Activated T-helper 1 cell treated with anti-CD3 and anti-CD28 coated beads, Interleukin-12 subunit alpha, Interleukin-12 subunit beta, Interleukin-2, Interleukin-4 antibody, amounts not matched to agents 30 ng/mL and 10 ng/mL and 1 ng/mL, durations not matched to agents 14 hours and 24 hours and 36 hours (primary cell): ENCODE measurements around the gene THBS3. TPM values are rescaled to one million over a fixed set of nuclear protein-coding genes. Genes with fewer than 3 reads are reported as not detected.

Experiments
- DNase-seq: peaks from one replicate; pipeline ENCODE4 v3.0.0; 2021; ENCODE audit warnings: low spot score
- H3K27ac Mint-ChIP-seq: one replicate; pipeline ENCODE4 v1.8.0; 2021; ENCODE audit warnings: mild to moderate bottlenecking, mixed read lengths
- H3K27me3 Mint-ChIP-seq: one replicate; pipeline ENCODE4 v1.8.0; 2022; ENCODE audit warnings: mild to moderate bottlenecking, moderate library complexity, mixed read lengths; ENCODE audit not compliant: insufficient read depth
- H3K36me3 Mint-ChIP-seq: one replicate; pipeline ENCODE4 v1.8.0; 2021; ENCODE audit warnings: low read depth, mixed read lengths
- H3K4me1 Mint-ChIP-seq: one replicate; pipeline ENCODE4 v1.8.0; 2021; ENCODE audit warnings: low read depth, mixed read lengths
- H3K4me3 Mint-ChIP-seq: one replicate; pipeline ENCODE4 v1.8.0; 2021; ENCODE audit warnings: mild to moderate bottlenecking, moderate library complexity, mixed read lengths
- H3K9me3 Mint-ChIP-seq: one replicate; pipeline ENCODE4 v1.8.0; 2021; ENCODE audit warnings: mixed read lengths
- intact Hi-C: fragments of 100-400 bp; cut with micrococcal nuclease; formaldehyde crosslinking; loops from one replicate; pipeline ENCODE4 v1.15.1; 2024
- total RNA-seq: library from RNA; stranded (reverse); gene quantifications from 2 replicates; pipeline ENCODE4 v1.2.3, GENCODE V29; 2022

The THBS3 gene
- total RNA-seq: 9.7 and 10.0 TPM in 2 replicates

GRCh38 chr1:155207806-155208540 is at the start of gene THBS3:
THBS3 (minus strand) TSS chr1:155207897; CDS start chr1:155207876, 21 bp downstream.
- Mint-ChIP-seq H3K27me3 (no peaks in the 10 kb centered on the region), H3K27ac (peak within 1 kb of the TSS; percentile 97), H3K4me1 (peaks cover 25% of the 10 kb centered on the region), H3K36me3 (peaks cover 4% of the 10 kb centered on the region), H3K4me3 (peak within 1 kb of the TSS; percentile 93), H3K9me3 (no peaks in the 10 kb centered on the region)
- intact Hi-C loops: loop anchor here (1.0 to 5.0 kb wide), 9 partner anchors 14 to 1654 kb away; partner anchors contain the start of genes CLK2, KRTCAP2, NTRK1 and SCAMP3
- DNase-seq: no peak

- H3K27ac Mint-ChIP-seq: peak overlapping the region; percentile 64
Observed at GRCh38 chr1:155256058-155256852, 48.6 kb upstream of the THBS3 start.

GRCh38 chr1:155255243-155256007 is 47.7 kb upstream of the THBS3 start, which contains the start of gene ENTREP3:
ENTREP3 (minus strand) TSS chr1:155255483; CDS start chr1:155254877, 606 bp downstream.
- DNase-seq: peak; percentile 75
- intact Hi-C loops: loop anchor here (1.0 kb wide), 3 partner anchors 11 to 68 kb away; partner anchors contain the start of gene HCN3

More at GRCh38 chr1:155256058-155256852, 48.6 kb upstream of the THBS3 start:
- Mint-ChIP-seq H3K4me3 (peak overlapping the region; percentile 79), H3K36me3 (peaks cover 30% of the 10 kb centered on the region), H3K27me3 (no peaks in the 10 kb centered on the region), H3K4me1 (peaks cover 48% of the 10 kb centered on the region), H3K9me3 (no peaks in the 10 kb centered on the region)
- intact Hi-C loops: no loop called here
- no peak for DNase-seq

GRCh38 chr1:155254714-155255242 is 47.1 kb upstream of the THBS3 start:
- H3K4me1 Mint-ChIP-seq: peaks cover 42% of the 10 kb centered on the region
- peaks cover 22% of the 10 kb centered on the region for H3K36me3 Mint-ChIP-seq
- H3K4me3 Mint-ChIP-seq: peak overlapping the region; percentile 86
- peak overlapping the region; percentile 63 for H3K27ac Mint-ChIP-seq
- H3K9me3 Mint-ChIP-seq: no peaks in the 10 kb centered on the region
- DNase-seq: no peak
- H3K27me3 Mint-ChIP-seq: no peaks in the 10 kb centered on the region
- intact Hi-C loops: loop anchor here (1.0 kb wide), 3 partner anchors 10 to 69 kb away; partner anchors contain the start of gene HCN3

More at GRCh38 chr1:155255243-155256007, 47.7 kb upstream of the THBS3 start, which contains the start of gene ENTREP3:
- Mint-ChIP-seq H3K36me3 (peaks cover 26% of the 10 kb centered on the region), H3K4me3 (peak within 1 kb of the TSS; percentile 86), H3K4me1 (peaks cover 46% of the 10 kb centered on the region), H3K27ac (peak within 1 kb of the TSS; percentile 63), H3K9me3 (no peaks in the 10 kb centered on the region), H3K27me3 (no peaks in the 10 kb centered on the region)

- Mint-ChIP-seq H3K36me3 (peaks cover 21% of the 10 kb centered on the region), H3K27me3 (no peaks in the 10 kb centered on the region), H3K4me1 (peaks cover 42% of the 10 kb centered on the region), H3K9me3 (no peaks in the 10 kb centered on the region), H3K4me3 (peak overlapping the region; percentile 86), H3K27ac (peak overlapping the region; percentile 63)
- intact Hi-C loops: no loop called here
- no peak for DNase-seq
Observed at GRCh38 chr1:155254228-155254713, 46.6 kb upstream of the THBS3 start.

GRCh38 chr1:155253797-155254196 is 46.1 kb upstream of the THBS3 start:
- Mint-ChIP-seq H3K36me3 (peaks cover 21% of the 10 kb centered on the region), H3K9me3 (no peaks in the 10 kb centered on the region), H3K4me3 (peak overlapping the region; percentile 86), H3K27ac (no peak overlapping the region), H3K27me3 (no peaks in the 10 kb centered on the region), H3K4me1 (peaks cover 42% of the 10 kb centered on the region)
- no peak for DNase-seq
- intact Hi-C loops: no loop called here

GRCh38 chr1:155253208-155253607 is 45.5 kb upstream of the THBS3 start:
- H3K4me1 Mint-ChIP-seq: peaks cover 42% of the 10 kb centered on the region
- H3K36me3 Mint-ChIP-seq: peaks cover 17% of the 10 kb centered on the region
- peak overlapping the region; percentile 86 for H3K4me3 Mint-ChIP-seq
- no peak for DNase-seq
- intact Hi-C loops: no loop called here
- H3K9me3 Mint-ChIP-seq: no peaks in the 10 kb centered on the region
- H3K27ac Mint-ChIP-seq: no peak overlapping the region
- no peaks in the 10 kb centered on the region for H3K27me3 Mint-ChIP-seq

GRCh38 chr1:155251566-155251965 is 43.9 kb upstream of the THBS3 start:
- Mint-ChIP-seq H3K4me1 (peaks cover 32% of the 10 kb centered on the region), H3K9me3 (no peaks in the 10 kb centered on the region), H3K27ac (no peak overlapping the region), H3K4me3 (no peak overlapping the region), H3K27me3 (no peaks in the 10 kb centered on the region), H3K36me3 (peaks cover 7% of the 10 kb centered on the region)
- intact Hi-C loops: no loop called here
- DNase-seq: no peak

GRCh38 chr1:155250633-155251449 is 43.1 kb upstream of the THBS3 start:
- peaks cover 32% of the 10 kb centered on the region for H3K4me1 Mint-ChIP-seq
- no peak overlapping the region for H3K27ac Mint-ChIP-seq
- DNase-seq: peak; percentile 92
- peak overlapping the region; percentile 12 for H3K4me3 Mint-ChIP-seq
- H3K27me3 Mint-ChIP-seq: no peaks in the 10 kb centered on the region
- intact Hi-C loops: loop anchor here (1.0 kb wide), 5 partner anchors 11 to 341 kb away; partner anchors contain the start of genes FDPS, HCN3 and SCAMP3
- H3K9me3 Mint-ChIP-seq: no peaks in the 10 kb centered on the region
- H3K36me3 Mint-ChIP-seq: peaks cover 9% of the 10 kb centered on the region

- H3K36me3 Mint-ChIP-seq: peaks cover 9% of the 10 kb centered on the region
- peak; percentile 14 for DNase-seq
- peak overlapping the region; percentile 23 for H3K27ac Mint-ChIP-seq
Observed at GRCh38 chr1:155250246-155250632, 42.5 kb upstream of the THBS3 start.

More at GRCh38 chr1:155250246-155250632, 42.5 kb upstream of the THBS3 start:
- intact Hi-C loops: loop anchor here (1.0 kb wide), 5 partner anchors 12 to 342 kb away; partner anchors contain the start of genes FDPS, HCN3 and SCAMP3
- Mint-ChIP-seq H3K27me3 (no peaks in the 10 kb centered on the region), H3K4me1 (peaks cover 32% of the 10 kb centered on the region), H3K4me3 (peak overlapping the region; percentile 68), H3K9me3 (no peaks in the 10 kb centered on the region)
